ENCODE results near the gene ZBTB7A.

Gene ZBTB7A

DNA sequence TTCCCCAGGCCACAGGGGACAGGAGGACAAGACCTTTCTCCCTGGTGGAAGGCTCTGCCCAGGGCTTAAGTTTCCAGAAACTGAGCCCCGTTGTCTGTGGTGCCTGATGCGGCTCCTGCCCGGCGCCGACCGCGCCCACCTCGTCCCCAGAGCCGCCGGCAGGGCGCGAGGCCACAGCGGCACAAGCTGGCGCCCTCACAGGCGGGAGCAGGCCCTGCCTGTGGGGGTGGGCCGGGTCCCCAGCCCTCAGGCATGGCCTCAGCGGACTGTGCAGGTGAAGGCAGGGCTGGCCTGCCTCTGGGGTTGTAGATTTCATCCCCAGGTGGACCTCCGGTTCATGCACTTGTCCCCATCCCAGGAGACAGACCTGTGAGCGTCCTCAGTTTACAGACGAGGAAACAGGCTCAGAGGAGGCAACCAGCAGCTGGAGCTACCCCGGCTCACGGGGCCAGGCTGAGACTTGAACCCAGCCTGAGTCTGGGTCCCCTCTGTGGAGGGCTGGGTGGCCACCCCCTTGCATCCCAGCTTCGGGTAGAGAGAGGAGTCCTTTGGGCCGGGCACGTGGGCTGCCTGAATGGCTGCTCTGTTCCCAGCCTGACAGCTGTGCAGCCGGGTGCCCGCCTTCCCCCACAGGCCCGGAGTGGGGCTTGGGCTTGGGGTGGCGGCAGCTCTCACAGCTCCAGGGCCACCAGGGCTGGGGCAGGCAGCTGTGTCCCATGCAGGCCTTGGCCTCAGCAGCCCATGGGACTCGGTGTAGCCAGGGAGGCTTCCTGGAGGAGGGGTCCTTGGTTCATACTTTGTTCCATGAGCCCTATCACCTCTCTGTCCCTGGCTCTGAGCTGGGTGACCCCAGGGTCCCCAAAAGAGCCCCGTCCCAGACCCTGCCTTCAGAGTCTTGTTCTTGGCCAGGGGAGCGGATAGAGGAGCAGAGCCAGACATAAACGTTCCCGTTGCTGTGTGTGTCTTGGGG lies 32.4 kb downstream of the ZBTB7A start:
- no peak for DNase-seq

DNA sequence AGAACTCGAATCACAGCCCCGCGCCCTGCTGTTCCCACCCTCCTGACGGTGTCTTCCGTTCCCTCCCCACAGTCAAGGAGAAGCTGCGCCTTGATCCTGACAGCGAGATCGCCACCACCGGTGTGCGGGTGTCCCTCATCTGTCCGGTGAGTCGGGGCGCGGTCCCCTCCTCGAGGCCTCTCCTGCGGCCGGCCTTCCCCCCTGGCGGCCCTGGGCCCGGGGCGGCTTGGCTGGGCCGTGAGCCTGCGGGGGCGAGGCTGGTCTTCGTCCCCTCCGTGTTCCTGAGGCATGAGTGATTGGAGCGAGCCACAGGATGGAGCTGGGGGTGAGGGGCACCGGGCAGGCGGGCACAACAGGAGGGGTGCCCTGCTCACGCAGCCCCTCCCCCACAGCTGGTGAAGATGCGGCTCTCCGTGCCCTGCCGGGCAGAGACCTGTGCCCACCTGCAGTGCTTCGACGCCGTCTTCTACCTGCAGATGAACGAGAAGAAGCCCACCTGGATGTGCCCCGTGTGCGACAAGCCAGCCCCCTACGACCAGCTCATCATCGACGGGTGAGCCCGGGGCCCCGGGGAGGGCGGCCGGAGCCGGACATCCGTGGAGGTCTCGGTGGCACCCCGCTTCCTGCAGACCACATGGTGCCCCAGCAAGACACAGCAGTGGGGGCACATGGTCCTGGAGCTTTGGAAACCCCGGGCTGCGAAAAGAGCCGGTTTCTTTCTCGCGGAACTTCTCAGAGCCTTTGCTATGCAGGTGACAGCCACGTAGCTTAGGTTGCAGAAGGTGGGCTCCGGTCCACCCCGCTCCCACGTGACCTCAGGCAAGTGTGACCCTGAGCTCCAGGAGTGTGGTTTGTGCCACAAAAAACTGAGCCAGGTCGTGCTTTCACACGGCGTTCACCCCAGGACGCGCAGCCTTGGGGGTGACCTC lies 33.4 kb downstream of the ZBTB7A start:
- DNase-seq, result no peak

DNA sequence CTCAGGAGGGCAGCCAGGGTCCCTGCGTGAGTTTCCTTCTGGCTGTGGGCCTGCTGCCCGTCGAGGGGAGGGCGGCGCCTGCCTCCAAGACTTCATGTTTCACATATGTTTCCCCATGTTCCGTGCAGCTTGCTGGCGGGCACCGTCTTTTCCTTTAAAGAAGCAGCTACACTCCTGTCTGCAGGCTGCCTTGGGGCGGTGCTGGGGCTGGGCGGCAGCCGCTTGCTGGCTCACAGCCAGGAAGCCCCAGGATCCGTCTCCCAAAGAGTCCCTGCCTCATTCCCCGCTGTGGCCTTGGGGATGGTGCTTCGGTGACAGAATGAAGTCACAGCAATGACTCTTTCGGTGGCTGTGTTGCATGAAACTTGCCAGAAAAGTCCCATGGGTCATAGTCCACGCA lies 34.3 kb downstream of the ZBTB7A start:
- no peak for DNase-seq

DNA sequence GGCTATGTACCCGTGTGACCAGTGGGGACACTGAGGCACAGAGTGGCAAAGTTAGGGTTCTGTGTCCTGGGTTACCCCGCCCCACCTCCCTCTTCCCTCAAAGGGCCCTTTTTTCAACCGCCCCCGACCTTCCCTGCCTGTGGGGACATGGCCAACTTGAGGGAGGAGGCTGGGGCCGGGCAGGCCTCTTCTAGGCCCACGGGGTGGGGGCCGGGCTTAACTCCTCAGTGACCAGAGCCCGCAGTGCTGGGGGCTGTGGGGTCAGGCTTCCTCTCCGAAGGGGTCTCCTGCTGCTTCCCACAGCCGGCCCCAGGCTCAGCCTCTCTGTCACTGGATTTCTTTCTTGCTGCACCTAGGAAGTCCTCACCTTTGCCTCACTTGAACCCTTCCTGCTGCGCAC lies 35.3 kb downstream of the ZBTB7A start:
- no peak for DNase-seq

DNA sequence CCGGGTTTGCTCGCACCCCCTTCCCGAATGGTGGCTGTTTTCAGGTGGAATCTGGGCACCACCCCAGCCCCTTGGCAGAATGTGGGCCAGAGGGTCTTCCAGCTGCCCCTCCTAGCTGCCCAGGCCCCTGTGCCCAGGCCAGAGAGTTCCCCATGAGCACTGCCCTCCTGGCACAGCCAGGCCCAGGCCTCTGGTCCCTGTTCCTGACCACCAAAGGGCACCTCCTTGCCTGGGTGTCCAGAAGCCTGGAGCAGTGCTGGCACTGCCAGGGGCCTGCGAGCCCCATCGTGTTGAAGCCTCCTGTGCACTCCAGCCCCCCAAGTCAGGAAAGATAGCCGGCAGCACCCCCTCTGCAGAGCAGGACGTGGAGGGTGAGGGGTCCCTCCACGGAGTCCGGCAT lies 35.7 kb downstream of the ZBTB7A start:
- no peak for DNase-seq

DNA sequence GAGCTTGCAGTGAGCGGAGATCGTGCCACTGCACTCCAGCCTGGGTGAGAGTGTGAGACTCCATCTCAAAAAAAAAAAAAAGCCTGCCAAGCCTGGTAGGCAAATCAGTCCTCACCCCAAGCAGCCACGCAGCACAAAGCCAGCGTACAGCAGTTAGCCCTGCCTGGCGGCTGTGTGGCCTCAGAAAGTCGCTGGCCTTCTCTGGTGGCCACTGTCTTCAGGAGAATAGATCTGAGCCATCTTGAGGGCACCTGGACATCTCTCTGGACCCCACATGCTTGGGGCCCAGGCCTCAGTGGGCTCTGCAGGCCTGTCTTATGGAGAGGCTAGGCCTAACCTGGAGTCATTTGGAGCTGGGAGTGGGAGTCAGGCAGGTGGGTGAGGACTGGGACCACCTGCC lies 36.1 kb downstream of the ZBTB7A start:
- DNase-seq, result no peak

DNA sequence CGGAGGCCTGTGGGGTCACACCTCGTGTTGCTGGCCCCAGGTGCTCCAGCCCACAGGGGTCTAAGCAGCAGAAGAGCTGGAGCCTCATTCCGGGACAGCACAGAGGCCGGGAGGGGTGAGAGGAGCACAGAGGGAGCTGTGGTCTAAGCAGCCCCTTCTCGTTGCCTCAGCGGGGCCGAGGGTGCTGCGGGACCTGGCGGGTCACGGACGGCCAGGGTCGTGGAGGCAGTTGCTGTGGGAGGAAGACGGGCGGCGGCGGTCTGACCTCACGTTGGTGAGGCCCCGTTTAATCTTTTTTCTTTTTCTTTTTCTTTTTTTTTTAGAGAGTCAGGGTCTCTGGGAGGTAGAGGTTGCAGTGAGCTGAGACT lies 37.5 kb downstream of the ZBTB7A start:
- no peak for DNase-seq

DNA sequence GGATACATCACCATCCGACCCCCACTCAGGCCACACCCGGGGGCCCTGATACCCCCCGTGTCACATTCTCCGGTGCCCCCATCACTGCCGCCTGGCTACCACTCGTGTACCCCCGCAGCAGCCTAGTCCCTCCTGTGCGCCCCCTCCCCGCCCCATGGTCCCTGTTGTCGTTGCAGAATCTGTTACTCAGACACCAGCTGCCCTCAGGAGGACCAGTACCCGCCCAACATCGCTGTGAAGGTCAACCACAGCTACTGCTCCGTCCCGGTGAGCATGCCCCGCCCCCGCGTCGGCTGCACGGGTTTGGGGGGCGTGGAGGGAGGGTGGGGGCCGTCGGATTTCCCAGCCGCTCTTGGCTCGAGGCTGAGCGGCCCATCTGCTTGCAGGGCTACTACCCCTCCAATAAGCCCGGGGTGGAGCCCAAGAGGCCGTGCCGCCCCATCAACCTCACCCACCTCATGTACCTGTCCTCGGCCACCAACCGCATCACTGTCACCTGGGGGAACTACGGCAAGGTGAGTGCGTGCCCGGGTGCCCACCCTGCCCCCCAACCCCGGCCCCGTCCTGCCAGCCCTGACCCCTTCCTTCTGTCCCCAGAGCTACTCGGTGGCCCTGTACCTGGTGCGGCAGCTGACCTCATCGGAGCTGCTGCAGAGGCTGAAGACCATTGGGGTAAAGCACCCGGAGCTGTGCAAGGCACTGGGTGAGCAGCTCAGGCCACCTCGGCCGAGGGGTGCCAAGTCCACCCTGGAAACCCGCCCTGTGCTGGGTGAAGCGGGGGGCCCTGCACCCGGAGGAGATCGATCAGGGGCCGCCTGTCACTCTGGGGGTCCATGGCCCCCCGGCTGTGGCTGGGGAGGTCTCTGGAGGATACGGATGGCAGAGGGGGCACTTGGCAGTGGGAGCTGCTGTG lies 38.1 kb downstream of the ZBTB7A start:
- no peak for DNase-seq

DNA sequence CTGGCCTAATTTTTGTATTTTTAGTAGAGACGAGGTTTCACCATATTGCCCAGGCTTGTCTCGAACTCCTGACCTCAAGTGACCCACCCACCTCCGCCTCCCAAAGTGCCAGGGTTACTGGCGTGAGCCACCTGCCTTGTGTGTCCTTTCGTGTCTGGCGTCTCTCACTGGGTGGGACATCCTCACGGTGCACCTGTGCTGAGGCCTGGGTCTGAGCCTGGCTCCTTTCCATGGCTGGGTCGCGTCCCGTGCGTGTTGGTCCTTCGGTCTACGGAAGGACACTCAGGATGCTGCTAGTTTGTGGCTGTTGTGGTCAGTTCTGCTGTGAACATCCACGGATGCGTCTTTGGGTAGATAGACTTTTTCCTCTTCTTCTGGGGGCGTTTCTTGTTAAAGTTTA lies 39.6 kb downstream of the ZBTB7A start:
- DNase-seq, result no peak

DNA sequence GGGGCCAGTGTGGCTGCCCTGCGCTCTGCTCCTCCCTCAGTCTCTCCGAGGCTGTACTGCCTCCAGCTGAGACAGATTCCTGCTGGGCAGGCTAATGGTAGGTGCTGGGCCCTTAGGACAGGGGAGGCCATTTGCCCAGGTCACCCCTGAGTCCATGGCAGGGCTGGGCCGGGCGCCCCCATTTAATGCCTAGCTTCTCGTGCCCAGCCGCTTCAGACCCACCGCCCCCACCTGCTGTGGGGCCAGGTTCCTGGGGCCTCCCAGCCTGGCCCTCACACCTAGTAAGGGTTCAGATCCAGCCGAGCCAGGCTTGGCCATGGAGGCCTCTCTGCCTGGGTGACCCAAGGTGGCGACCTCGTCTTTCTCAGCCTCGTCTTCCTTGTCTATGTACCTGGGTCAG lies 41.4 kb downstream of the ZBTB7A start:
- DNase-seq, result no peak

DNA sequence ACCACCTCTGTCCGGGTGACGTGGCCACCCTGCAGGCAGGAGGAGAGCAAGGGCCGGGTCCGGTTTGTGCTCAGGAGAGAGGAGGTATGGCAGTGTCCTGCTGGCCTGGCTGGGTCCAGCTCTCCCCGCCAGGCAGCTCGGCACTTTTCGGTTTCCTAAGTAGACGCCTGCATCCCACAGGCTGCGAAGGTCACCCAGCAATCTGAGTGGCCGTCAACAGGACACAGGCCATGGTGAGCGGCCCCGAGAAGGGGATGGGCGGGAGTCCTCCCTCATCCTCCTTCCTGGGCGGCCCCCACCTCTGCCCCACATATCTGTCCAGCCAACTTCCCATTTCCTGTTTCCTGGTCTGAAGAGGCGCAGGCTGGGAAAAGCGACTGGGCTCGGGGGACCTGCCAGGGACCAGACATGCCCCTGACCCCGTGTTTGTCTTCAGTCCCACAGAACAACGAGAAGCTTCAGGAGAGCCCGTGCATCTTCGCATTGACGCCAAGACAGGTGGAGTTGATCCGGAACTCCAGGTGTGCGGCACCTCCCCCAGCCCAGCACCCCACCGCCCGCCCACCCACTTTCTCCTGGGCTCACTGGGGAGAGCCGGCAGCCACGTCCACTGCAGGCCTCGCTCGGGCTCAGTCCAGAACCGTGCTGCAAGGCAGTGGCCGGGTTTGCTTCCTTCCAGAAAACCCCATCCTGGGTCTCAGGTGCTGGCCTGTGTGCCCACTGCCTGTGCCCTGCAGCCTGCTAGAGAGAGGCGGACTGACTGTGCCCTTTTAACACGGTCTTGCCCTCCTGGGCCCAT lies 42.9 kb downstream of the ZBTB7A start:
- DNase-seq, result no peak

DNA sequence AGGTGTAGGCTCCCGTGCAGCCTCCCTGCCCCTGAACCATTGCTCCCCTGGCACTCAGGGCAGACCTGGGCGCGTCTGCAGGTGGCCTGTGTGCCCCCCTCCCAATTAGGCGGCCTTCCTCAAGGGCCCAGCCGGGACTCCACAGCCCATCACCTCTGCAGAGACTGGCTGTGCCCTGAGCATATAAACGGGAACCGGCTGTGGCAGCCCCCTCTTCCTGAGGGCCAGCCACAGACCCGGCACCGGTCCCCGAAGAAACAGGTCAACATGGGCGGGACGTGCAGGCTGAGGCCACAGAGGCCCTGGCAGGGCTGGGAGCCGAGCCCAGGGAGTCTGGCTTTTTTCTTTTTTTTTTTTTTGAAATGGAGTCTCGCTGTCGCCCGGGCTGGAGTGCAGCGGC lies 47.1 kb downstream of the ZBTB7A start:
- no peak for DNase-seq

DNA sequence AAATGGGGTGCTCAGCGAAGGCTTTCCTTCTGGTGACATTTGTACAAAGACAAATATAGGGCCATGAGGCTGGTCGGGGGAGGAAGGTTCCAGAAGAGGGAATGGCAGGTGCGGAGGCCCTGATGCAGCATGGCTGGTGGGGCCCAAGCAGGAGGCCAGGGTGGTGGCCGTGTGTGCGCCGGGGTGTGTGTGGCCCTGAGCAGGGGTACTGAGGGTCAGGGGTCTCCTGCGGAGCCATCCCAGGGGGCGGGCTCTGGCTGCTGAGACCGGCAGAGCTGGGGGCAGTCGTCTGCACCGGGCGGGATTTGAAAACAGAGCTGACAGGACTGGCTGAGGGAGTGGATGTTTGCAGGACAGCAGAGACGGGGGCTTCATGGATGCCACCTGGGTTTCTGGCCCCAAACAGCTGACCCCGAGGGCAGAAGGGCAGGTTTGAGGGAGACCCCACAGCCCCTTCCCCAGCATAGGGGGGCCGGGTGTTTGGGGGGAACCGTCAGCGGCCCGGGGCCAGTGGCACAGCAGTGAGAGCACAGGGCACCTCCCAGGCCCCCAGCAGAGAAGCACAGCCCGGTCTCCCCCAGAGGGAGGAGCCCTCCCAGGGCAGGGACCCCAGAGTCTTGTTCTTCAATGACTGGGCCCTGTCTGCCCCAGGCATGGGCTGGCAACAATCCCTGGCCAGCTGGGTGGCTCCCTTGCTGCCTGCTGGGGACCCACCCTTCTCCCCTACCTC lies 47.8 kb downstream of the ZBTB7A start:
- no peak for DNase-seq

DNA sequence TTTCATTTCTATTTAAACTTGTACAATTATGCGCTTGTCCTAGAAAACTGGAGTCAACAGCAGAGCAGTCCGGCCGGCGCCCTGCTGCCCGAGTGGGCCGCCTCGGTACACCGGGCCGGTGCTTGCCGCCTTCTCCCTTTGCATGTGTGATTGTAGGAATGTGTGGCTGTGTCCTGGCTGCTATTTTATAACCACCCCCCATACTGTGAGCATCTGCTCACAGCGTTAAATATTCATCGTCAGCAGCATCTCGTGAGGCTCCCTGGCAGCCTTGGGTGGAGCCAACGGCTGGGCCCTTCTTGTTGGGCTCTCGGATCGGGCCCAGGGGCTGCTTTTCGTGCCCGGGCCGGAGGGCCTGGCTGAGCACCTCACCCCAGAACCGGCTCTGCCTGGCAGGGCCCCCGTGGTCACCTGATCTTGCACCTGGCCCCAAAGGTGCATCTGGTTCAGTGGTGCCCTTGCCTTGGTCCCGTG lies 48.5 kb downstream of the ZBTB7A start:
- no peak for DNase-seq

DNA sequence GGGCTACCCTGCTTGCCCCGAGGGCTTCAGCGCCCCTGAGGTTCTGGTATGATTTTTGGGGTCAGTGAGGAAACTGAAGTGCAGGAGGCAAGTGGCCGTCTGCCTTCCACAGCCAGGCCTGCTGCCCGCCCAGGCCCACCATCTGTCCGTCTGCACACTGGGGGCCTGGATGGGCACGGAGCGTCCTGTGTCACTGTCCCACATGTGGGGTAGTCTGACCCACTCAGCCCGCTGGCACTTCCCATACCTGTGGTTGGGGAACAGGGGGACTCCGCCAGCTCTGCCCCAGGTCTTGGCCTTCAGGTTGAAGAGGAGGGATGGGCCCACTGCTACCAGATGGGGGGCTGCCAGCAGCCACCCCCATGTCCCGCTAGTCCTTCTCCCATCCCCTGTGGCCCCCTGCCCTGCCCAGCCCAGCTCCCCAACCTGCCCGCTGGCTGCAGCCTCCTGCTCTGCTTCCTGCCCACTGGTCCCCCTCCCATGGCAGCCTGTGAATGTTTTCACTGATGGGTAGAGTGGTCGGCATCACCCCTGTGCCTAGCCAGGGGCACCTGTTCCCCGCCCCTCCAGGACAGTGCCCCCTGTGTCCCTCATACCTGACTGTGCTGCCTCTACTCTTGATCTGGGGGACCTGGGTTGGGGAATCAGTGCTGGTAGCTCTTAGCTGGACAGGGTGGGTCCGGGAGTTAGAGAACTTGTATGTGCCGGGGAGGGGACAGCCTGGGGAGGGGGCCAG lies 49.6 kb downstream of the ZBTB7A start:
- DNase-seq, result no peak

DNA sequence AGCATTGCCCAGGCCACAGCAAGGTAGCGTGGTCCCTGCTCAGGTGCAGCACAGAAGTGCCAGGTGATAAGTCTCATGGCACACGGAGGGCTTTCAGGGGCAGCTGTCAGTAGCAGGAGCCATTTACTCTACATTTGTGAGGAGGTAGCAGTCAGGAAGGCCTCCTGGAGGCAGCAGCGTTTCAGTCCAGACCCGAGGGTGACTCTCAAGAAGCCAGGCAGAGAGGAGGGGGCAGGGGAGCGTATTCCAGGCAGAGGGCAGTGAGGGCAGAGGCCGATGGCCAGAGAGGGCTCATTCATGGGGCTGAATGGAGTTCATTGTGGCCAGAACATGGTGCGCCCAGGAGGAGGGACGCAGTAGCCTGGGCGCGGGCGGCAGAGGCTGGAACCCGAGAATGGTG lies 50.2 kb downstream of the ZBTB7A start:
- DNase-seq, result no peak

DNA sequence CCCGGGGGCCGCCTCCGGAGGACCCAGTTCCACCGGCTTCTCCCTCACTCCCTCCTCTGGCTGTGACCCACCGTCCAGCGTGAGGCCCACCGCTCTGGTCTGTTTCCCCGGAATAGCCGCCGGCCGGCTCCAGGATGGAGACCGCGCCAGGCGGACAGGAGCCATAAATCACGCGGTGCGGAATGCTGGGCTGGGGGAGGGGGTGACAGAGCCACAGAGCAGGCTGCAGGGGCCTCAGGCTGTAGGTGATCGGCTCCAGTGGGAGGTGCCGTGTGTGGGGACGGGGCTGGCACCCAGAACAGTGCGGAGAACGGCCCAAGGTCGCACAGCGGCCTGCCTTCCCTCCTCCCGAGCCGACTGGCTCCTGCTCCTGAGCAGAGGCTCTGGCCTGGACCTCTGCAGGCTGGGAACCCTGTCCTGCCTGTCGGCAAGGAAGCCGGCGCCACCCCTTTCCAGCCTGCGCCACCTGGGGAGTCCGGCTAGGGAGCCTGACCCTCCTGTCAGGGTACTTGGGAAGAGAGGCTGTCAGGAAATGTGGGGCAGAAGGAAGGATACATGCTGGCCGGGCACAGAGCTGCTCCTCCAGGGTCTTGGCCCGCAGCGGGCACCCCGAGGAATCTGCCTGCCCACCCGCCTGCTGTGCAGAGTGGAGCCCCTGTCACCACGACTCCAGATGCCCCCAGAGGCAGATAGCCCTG lies 50.8 kb downstream of the ZBTB7A start:
- no peak for DNase-seq

DNA sequence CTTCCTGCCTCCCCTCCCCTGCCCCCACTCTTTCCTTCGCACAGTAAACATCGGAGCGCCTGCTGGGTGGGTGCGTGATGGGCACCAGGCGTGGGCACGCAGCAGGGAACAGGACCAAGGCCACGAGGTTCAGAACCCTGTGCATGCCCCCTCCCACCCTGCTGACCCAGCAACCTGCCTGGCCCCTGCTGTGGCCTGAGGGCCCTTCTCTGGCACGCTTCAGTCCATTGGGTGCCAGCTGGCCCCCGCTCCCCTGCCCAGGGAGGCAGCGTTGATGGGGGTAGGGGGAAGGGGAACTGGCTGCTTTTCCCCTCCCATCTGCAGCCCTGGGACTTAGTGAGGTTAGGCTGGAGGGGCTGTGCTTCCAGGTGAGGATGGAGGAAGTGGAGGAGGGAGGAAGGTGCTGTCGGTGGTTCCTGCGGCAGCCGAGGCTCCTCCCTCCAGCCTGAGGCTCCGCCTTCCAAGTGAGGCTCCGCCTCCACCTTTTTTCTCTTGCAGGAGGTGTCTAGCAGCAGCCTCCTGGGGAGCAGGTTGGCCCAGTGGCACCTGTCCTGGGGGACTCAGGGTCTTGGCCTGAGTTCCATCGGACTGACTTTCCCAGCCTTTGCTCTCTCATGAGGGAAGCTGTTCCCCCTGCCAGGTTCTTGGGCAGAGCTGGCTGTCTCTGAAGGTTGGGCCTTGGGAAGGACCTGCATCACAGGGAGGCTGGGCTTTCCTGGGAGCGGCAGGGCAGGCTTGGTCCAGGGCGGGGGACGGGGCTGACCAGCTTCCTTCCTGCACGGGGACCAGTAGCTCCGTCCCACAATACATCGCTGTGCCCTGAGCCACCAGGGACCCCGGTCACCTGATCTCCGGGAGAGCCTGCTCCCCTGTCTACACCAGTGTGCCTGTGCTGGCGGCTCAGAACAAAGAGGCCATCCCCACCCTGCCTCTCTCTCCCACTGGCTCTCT lies 51.9 kb downstream of the ZBTB7A start:
- DNase-seq, result no peak

Measured in SHP77 treated with DMSO at 0.1 percent for 48 hours (cell line).